H1 (cell line): ENCODE results near the gene MACROD2. TPM values are rescaled to one million over a fixed set of nuclear protein-coding genes. Genes with fewer than 3 reads are reported as not detected.

Experiments
- BCL11A ChIP-seq, 2 experiments: IDR thresholded peaks; one replicate each; pipeline ENCODE4 v1.6.1; 2011; ENCODE audit warnings: low read depth in 2 of 2, low read length in 2 of 2, mild to moderate bottlenecking in 2 of 2
- CHD7 ChIP-seq: fragments of 300-600 bp; sonication (generic); IDR thresholded peaks from 2 replicates; pipeline ENCODE4 v1.7.1; 2012; ENCODE audit warnings: low read length, moderate library complexity, mild to moderate bottlenecking, inconsistent platforms; ENCODE audit not compliant: insufficient replicate concordance
- RAD21 ChIP-seq, 2 experiments: IDR thresholded peaks in 1 of 2; conservative IDR thresholded peaks in 1 of 2; 2 replicates each; pipeline ENCODE4 v1.6.1; 2011; ENCODE audit warnings: low read depth in 2 of 2, low read length in 2 of 2, improper control_type of control experiment in 1 of 2, inconsistent platforms in 1 of 2, mild to moderate bottlenecking in 1 of 2, moderate library complexity in 1 of 2
- polyA plus RNA-seq, 7 experiments: library from polyadenylated mRNA; depleted of rRNA in 3 of 7; stranded (reverse) in 5 of 7; unstranded in 2 of 7; fragments of >200 nt in 5 of 7; fragments of 200-250 nt in 2 of 7; gene quantifications; 1 replicate in 5 of 7; 2 replicates in 1 of 7; 4 replicates in 1 of 7; pipeline versions ENCODE4 v1.2.1 to v1.2.3, GENCODE V29; 2011 to 2013; ENCODE audit warnings: missing spikeins in 2 of 7, mixed read lengths in 2 of 7
- total RNA-seq: library from RNA; stranded (reverse); fragmentation: NEBNext Ultra II Directional; extraction: Animal tissue kit (Norgen Biotek cat#: 25700); gene quantifications from 2 replicates; pipeline ENCODE4 v1.2.1, GENCODE V29; 2021

MACROD2 gene
- total and polyA plus RNA-seq, 2 of the 8 experiments (the other 6 are each of a cell fraction or from before 2014, with no cell fraction given): 0.70 to 3.9 TPM

DNA sequence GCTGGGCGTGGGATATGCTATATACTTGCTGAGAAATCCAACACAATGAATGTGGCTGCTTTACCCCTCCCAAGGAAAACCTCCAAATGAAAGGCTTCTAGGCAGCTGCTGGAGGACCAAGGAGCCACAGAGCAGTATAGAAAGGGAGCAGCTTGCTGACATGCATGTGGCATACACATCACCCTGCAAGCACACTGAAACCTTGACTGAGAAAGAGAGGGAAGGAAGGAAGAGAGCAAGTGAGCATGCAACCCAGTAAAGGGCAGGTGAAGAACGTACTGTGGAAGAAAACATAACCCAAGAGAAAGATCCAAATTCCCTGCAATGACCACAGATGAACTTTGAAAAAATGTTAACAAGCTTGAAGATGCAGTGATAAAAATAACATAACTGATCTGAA, 2034.9 kb downstream of the MACROD2 start (continued):
- TF ChIP-seq BCL11A (IDR thresholded peaks at IDR 0.05; ENCODE audit: low read depth in 2 of 2, low read length in 2 of 2) (no peak), RAD21 (IDR thresholded peaks at IDR 0.05 in 1 of 2, conservative IDR thresholded peaks at IDR 0.05 in 1 of 2; ENCODE audit: low read depth in 2 of 2, low read length in 2 of 2) (no peak), CHD7 (no peak)
